RPMI8226 (cell line): ENCODE measurements around the gene ANO4.

Experiments
- DNase-seq: peaks from one replicate; pipeline ENCODE4 v3.0.0-alpha.2; 2015

ANO4 gene

DNA sequence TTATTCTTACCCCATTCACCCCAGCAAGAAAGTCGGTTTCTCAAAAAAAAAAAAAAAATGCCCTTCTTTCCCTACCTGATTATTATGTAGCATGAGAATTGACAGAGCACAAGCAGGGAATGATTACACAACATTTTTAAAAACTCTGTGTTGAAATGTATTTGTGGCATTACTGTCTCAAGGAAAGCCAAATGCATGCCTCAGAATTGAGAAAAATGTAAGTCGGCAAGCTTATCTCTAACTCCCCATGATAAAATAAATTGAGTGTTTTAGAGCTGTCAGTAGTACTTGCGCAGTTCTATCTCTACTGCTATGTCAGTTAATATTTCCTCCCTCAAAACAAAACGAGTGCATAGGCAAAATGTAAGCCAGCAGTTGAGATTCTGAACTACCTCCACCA is 25.7 kb downstream of the ANO4 start:
- DNase-seq: no peak

DNA sequence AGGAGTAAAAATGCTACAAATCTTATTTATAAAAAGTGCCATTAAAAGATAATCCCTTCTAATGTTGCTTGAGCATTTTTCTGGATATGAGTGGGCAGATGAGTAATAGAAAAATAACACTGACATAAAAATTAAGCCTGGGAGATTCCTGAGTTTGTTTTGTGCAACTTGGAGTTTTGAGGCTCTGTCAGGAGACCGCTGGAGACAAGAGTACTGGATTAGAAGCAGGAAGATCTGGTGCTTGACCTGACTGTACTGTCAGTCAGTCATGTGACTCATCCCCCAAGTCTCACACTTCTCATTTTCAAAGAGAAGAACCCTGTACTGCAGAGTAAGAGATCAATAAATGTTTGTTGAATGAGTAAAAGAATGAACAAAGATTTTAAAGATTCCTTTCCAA is 29.4 kb downstream of the ANO4 start:
- no peak for DNase-seq

DNA sequence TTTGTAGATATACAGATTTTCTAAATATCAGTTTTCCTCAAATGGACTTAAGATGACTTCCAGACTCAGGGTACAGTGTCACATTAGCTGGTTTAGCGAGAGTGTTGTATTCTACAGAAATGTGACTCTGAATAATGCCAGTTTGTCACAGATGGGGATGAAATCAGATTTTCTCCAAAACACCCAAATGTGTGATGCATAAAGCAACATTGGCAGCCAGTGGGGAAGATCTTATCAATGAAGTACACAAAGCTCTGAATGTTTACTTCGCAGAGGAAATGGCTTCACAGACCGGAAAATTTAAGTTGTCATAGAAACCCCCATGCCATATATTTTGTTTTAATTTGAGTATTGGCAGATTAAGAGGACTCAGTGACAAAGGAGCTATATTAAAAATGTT is 29.9 kb downstream of the ANO4 start:
- no peak for DNase-seq

DNA sequence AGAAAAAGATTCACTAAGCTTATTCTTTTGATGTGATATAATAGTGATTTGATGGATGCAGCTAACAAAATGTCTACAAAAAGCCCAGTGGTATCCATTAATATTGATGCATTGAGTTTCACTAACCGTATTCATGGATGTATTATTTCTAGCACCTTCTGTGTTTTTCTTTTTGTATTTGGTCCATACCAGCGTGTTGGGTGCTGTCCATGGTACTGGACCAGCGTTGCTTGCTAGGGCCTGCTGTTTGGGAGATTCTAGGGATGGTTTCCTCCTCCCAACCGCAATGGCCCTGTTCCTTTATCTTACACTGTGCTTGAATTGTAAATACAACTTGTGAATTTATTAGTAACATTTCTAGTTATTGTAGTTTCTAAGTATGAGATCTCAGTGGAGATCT is 31.7 kb downstream of the ANO4 start:
- DNase-seq: peak; percentile 59

DNA sequence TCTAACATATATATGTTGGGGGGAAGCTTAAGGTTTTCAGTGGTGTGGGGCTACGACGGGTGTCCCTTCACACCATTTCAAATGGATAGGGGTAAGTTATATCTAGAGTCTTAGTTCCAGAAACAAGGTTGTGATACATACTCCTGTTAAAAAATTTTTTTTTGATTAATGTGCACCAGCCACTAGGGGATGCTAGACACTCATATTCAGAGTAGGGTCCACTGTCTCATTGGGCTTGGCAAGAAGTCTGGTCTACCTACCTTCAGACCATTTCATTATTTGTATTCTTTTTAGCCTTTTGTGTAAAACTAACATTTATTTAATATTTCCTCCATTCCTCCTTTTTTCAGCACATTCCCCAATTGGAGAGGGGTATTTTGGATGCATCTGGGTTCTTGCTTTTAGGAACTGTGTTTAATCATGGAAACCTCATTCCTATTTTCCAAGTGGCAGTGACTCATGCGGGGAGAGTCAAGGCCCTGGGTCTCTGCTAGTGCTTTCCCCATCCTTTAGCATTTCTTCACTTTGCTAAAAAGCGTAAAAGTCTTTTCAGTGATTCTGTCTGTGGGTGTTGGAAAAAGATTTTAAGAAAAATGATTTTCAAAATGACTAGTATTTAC is 33.4 kb downstream of the ANO4 start:
- DNase-seq: peak; percentile 49

DNA sequence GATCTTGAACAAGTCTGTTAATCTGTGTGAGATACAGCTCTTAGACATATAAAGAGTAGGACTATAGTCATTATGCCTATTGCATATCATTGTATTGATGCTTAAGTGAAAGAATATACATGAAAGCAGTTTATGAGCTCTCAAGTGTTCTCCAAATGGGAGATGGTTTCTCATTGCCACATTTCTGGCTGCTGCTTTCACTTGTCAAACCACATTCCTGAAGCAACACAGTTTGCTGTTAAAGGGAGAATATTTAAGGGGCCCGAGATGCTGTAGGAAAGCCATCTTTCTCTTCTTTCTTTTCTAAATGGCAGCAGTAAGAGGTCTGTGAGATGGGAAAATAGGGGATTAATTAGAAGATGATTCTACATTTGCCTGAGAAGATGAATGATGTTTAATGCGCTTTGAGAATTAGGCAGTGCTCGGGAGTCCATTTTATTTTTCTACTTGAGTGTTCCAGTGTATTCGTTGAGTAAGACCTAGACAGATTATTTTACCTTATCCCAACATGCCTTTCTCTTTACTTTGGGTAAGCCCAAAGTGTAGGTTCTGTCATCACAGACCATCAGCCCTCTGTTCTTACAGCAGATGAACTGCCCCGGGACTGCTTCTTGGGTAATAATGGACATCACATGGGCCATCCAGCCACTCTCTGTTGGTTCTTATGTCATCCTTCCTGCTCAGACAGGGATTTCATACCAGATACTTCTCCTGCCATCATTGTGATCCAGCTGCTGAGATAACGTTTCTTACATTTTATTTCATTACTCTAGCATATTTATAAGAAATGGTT is 35.6 kb downstream of the ANO4 start:
- no peak for DNase-seq

DNA sequence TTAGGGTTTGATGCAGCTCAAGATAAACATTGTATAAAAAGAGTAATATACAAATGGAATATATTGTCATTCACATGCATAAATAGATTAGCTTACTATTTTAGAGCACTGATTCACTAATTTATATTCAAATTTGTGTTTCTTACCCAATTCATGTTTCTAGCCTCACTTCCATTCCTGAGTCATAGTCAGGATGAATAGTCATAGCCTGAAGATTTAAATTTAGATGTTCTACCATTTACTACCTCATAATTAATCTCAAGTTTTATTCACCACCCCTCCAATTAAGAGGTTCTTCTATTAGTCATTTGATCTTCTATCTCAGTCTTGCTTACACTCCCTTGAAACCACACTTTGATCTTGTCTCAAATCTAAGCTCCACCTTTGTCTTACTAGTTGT is 38.7 kb downstream of the ANO4 start:
- no peak for DNase-seq

DNA sequence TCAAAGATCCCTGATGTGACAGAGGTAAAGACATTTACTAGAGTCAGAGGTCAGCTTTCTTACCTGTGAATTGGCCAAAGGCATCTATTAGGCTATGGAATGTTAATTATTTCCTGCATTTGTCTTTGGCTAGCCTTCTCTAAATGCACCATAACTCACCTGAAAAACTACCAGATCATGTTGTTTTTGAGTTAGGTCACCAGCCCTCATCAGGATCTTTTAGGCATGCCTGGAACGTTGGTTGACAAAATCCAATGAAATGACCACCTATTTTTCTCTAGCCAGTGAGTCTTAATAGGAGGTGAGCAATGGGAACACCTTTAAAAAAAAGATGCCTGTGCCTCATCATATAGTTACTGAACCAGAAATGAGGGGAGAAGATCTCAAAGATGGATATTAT is 46.2 kb downstream of the ANO4 start:
- no peak for DNase-seq

DNA sequence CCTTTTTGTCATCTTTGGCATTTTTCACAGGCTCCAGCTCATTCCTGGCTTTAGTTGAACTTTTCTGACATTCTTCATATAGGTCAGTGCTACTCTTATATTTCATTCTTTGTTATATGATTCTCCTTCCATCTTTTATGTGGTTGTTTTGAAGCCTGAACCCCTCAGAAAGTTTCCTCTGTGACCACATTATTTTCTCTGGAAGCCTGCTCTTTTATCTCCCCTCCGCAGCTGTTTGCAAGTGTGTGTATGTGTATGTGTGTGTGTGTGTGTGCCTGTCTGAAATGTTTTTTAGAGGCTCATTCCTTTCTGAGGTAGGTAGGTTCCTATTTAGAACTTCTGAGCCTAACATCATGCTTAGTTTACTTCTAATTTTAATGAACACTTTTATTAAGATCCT is 47.6 kb downstream of the ANO4 start:
- DNase-seq: no peak

DNA sequence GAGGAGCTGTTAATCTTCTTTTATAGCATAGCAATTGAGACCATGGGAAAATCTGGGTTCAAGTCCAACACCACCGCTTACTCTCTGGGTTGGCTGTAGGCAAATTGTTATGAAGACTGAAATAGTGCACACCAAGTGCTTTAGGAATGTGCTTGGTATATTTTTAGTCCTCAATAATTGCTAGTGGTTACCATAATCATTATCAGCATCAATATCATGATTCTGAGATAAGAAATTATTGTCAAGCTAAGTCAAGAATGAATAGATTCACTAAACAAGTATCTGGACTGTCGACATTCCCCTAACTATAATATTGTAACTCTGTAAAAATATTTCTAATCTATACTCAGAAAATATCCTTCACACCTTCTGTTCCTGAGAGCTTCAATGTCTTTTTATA is 48.5 kb downstream of the ANO4 start:
- DNase-seq: no peak

DNA sequence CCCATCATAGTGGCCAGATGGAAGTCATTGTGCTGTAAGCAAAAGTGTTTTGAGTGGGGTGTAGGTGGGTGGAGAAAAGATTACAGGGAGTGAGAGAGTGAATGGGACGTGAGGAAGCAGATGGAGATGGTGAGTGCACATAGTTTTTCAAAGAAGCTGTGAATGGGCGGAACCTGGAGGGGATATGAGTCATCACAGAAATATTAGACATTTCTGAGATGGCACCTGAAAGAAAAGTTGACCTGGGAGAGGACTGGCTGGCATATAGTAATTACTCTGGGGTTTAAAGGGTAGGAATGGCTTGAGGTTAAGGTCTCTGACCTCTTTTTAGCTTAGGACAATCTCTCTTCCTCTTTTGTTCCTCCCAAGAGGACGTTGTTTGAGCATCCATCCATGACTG is 50.5 kb downstream of the ANO4 start:
- DNase-seq: no peak

DNA sequence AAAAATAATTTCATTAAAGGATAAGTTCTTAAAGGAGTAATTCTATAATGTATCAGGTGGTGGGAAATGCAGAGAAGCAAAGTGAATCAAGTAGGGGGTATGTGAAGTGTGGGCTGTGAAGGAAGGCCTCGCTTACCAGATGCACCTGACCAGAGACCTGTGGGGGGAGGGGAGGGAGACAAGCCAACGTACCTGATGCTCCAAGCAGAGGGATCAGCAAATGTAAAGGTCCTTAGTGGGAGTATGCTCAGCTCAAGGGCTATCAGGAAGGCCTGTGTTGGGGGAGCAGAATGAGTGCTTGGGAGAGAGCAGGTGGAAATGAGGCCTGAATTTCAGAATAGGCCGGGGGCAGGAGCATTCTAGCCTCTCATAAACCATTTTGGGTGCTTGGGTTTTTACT is 57.1 kb downstream of the ANO4 start:
- no peak for DNase-seq

DNA sequence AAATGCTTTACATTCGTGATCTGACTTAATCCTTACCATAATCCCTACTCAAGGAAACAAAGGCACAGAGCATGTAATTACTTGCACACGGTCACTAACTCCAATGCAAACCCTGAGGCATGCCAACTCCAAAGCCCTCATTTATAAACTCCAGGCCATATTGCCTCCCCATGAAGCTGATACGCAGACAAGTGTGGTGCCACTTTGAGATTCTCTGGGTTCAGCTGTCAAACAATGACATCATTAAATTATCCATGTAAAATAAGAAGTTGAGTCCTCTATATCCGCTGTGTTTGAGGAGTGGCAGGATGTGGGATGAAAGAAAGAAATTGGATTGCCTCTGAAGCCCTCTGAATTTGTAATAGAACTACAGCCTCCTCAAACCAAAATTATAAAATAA is 62.8 kb downstream of the ANO4 start:
- DNase-seq: no peak

DNA sequence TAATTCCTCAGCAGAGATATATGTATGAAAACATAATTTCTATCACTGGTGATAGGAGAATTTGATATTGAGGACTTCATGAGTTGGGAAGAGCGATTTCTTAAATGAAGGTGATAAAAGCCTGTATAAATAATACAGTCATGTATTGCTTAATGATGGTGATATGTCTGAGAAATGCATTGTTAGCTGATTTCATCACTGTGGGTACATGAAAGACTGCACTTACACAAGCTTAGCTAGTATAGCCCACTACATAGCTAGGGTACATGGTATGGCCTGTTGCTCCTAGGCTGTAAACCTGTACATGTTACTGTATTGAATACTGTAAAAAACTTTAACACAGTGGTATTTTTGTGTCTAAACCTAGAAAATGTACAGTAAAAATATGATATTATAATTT is 63.4 kb downstream of the ANO4 start:
- DNase-seq: no peak

DNA sequence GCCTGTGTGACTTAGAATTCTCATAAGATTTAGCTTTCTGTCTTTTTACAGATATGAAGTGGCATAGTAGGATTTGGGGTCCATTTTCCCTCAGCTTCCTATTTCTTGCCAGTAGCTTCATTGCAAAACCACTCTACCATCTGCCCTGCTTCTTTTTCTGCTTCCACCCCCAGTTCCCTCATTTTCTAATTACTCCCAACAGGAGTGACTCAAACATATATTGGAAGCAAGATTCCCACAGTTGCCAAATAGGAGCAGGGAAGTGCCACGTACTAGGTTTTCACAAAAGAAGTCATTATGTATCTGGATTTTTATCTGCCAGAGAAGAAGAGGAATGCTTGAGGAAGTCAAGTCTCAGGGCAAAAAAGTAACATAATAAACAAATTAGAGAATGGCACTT is 64.1 kb downstream of the ANO4 start:
- DNase-seq: no peak

DNA sequence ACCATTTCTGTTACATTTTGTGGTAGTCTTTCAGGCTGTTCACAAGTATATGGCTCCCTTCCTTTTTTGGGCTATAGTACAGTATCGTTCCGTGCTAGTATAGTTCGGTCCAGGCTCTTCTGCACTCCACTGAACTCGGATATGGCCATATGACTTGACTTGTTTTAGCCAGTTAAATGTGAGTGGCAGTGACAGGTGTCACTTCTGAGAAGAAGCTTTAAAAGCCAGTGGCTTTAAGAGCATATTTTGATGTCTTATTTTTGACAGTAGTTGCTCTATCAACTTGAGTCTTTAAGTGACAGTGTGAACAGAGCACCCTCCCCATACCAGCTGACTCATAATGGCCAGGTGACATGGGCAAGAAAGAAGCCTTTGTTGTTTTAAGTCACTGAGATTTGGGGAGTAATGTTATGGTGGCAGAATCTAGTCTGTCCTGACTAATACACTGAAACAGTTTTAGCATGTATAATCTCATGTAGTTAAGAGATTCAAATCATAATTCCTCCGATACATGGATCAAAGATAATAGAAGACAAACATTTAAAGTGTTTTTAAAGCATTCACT is 64.6 kb downstream of the ANO4 start:
- DNase-seq: no peak

DNA sequence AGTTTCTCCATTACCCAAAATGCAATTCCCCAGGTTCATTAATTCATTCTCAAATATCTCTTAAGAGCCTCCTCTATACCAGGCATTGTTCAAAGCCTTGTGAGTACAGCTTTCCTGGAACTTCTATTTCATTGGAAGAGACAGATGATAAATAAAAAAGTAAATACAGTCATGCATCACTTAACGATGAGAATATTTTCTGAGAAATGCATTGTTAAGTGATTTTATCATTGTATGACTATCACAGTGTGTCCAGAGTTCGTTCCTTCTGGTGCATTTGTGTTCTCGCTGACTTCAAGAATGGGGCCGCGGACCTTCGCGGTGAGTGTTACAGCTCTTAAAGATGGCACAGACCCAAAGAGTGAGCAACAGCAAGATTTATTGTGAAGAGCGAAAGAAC is 66.0 kb downstream of the ANO4 start:
- no peak for DNase-seq

DNA sequence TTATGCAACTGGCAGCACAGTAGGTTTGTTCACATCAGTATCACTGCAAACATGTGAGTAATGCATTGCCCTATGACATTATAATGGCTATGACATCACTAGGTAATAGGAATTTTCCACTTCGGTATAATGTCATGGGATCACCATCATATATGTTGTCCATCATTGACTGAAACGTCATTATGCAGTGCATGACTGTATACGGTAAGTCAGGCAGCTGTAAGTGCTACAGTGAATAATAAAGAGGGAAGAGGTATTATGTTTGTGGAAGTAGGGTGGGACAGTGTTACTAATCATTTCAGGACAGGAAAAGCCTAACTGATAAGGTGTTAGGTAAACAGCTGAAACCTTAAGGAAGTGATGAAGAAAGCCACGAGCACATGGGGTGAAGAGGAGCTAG is 68.1 kb downstream of the ANO4 start:
- no peak for DNase-seq

DNA sequence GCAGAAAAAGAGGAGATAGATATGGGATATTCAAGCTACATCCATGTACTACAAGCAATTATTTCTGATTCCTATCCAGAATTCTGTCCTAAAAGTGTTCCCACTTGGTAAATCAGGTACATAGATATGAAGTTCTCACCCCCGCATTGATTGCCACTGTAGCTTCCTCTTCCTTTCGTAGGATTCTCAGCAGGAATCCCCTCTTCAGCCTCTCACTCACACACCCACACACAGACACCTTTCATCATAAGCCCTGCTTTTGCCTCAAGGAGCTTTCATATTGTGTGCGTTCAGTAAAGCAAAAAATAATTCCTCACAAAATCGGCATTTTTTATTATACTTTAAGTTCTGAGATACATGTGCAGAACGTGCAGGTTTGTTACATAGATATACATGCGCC is 69.8 kb downstream of the ANO4 start:
- no peak for DNase-seq

DNA sequence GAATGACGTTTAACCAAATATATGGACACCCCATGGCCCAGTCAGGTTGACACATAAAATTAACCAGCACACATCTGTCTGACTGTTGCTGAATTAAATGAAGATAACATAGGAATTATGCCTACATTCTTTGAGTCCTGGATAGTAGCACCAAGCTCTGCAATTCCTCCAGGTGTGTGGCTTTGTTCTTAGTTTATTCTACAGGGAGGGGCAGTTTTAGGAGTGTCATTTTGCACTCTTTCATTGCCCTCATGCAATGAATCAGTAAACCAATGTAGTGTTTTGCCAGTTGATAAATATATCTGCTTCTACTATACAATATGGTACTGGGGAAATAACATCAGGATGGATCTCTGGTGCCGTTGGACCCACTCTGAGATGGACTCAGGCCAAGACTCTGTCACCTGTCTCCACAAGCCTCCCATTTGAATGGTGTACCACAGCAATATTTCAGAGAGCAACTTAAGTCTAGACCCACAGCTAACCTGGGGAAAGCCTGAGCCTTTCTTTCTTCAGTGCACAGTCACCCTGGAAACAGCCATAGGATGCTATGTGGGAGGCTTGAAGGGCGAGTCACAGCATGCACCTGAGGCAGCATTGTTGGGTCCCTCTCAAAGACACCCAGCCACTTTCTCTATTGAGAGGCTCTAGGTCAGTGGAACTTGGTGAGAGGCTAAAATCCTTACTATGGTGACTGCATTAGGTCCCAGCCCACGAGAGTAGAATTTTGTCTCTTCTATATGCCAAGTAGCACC is 73.2 kb downstream of the ANO4 start:
- no peak for DNase-seq

DNA sequence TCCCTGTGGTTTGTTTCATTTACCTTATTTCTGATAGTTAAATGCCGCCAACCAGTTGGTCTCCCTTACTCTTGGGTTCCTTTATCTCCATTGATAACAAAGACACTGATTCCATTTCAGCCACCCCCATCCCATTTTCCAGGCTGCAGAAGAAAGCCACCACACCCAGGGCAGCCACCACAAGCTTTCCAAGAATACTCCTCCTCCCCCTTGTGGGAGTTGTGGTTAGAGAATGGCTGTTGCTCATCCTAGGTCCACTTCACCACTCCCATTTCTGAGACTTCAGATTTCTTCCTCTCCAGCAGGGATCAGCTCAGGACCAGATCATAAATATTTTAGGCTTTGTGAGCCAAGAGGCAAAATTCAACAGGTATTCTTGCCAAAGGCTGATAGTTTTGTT is 73.9 kb downstream of the ANO4 start:
- DNase-seq: no peak

DNA sequence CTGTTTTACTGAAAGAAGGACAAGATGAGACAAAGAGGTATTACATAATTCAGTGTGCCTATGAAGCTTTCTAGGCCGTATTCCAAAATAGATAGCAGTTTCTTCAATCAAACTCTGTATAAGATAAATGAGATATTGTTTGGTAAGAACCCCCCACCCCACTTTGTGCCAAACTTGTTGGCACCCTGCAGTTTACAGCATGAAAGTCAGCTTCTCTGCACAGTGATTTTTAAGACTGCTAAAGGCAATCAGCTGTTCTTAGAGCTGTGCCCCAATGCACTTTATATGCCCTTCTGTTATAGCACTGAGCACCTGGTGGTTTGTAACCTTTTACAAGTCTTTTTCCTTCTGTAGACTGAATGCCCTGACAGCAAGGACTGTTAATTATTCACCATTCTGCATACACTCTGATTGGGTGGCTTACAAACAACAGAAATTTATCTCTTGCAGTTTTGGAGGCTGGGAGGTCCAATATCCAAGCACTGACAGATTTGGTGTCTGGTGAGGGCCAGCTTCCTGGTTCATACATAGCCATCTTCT is 76.7 kb downstream of the ANO4 start:
- no peak for DNase-seq

DNA sequence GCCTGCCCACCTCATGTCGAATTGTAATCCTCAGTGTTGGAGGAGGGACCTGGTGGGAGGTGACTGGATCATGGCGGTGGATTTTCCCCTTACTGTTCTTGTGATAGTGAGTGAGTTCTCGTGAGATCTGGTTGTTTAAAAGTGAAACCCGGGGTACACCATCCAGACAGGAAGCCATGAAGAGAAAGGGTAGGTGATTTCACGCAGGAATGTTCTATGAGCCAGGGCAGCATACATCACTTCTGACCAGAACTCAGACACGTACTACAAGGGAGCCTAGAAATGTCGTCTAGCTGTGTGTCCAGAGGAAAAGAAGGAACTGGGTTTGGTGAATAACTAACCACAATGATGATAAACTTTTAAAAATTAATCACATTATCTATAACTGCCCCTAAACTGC is 80.6 kb downstream of the ANO4 start:
- no peak for DNase-seq

DNA sequence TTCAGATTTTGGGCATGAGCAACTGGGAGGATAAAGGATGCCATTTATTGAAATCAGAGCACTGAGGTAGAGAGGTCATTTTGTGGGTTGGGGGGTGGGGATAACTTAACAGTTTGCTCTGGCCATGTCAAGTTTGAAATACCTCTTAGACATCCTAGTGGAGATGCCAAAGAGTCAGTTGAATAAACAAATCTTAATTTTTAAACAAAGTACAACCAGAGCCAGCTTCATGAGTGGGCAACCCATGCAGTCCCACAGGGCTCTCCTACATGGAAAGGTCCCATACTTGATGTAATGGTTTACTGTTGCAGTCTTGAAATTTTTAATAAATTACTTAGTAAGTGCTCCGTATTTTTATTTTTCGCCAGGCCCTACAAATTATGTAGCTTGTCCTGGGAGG is 81.2 kb downstream of the ANO4 start:
- DNase-seq: no peak
